WI38 (cell line): ENCODE results near the gene ATP11C.

Experiments
- H3K4me3 ChIP-seq: 2 replicates; pipeline ENCODE4 v1.5.1; 2011; ENCODE audit warnings: low read depth, mild to moderate bottlenecking, control low read depth, low read length
- TF ChIP-seq, protein P1 (sequence below): IDR thresholded peaks from 2 replicates; pipeline ENCODE4 v1.5.1; 2012; ENCODE audit warnings: low read depth, mild to moderate bottlenecking, control low read depth, low read length

Gene ATP11C

DNA sequence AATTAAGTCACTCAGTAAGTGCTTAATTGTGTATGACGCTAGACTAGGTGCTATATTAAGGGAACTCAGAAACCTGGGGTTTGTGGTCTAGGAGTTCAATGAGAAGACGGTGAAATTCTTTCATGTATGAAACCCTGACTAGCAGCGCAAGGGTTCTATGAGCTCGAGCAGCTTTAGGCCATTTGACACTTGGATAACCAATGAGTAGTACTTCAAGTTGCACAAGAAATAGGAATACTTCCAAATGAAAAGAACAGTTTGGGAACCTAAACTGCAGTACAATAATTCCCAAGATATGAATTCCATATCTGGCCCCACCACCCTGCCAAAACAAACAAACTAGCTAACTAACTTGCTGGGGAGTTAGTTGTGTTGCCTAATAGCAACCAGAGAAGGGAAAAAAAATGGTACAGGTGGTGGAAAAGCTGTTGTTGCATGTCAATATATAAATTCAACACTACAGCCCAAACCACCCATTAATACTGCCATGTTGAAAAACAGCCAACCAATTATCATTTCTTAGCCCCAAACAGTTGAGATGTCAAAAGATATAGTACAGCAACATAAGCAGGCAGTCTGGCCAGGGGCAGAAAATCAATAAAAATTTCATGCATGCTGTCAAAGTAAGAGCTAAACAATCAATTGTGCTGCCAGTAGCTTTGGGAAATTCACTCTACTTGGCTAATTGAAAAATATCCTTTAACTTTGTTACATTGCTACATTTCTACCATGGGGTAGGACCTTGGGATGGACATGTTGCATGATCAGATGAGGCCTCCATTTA lies 170.3 kb downstream of the ATP11C start:
- TF ChIP-seq, protein P1, sequence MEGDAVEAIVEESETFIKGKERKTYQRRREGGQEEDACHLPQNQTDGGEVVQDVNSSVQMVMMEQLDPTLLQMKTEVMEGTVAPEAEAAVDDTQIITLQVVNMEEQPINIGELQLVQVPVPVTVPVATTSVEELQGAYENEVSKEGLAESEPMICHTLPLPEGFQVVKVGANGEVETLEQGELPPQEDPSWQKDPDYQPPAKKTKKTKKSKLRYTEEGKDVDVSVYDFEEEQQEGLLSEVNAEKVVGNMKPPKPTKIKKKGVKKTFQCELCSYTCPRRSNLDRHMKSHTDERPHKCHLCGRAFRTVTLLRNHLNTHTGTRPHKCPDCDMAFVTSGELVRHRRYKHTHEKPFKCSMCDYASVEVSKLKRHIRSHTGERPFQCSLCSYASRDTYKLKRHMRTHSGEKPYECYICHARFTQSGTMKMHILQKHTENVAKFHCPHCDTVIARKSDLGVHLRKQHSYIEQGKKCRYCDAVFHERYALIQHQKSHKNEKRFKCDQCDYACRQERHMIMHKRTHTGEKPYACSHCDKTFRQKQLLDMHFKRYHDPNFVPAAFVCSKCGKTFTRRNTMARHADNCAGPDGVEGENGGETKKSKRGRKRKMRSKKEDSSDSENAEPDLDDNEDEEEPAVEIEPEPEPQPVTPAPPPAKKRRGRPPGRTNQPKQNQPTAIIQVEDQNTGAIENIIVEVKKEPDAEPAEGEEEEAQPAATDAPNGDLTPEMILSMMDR, result no peak
- H3K4me3 ChIP-seq, result no peak overlapping the region

DNA sequence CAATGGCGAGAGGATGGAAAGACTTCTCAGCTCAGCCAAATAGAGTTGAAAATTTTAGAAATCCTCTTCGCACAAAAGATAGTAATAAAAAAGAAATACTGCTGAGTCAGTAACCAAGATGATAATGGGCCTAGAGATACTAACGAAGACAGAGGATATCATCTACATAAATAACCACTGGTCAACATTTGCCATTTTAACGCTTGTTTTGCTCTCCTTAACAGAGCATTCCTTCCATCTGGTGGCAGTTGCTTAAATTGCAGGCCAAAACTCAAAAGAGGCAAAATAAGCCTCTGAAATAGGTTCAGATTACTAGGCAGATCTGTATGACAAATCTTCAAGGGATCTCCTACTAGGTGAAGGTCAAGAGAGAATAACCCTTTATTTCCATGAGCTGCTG lies 173.2 kb downstream of the ATP11C start:
- TF ChIP-seq, protein P1, result peak; percentile 39
- no peak overlapping the region for H3K4me3 ChIP-seq

DNA sequence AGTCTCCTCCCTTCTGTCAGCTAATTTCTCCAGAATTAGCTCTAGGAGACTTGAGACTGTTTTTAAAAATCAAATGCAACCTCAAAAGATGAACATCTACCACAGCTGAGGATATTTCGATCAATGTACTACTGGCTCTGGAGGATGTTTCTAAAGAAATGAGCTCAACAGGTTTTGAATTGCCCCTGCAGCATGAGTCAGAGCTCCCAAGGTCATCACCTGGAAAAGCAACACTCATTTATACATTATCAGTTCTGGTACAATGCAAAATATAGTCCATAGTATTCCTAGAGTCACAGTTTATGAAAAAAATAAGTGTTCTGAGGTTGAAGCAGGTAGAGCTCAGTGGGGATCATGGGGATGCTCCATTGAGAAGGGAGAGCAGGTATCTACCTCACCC lies 174.0 kb downstream of the ATP11C start:
- TF ChIP-seq, protein P1, result no peak
- H3K4me3 ChIP-seq, result no peak overlapping the region

DNA sequence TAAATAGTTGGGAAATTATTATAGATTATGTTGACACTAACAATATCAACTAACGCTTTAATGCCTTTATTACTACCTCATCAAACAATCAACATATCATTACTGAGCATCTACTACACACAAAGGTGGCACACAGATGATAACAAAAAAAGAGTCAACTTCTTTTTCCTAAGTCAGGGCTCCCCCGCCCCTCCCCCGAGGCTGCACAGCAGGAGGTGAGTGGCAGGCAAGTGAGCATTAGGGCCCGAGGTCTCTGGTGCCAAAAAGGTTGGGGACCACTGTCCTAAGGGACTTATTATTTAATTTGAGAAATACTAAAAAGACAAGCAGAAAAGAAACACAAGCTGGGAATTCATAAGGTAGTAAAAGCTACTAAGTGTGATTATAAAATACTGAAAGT lies 174.6 kb downstream of the ATP11C start:
- H3K4me3 ChIP-seq, result no peak overlapping the region
- TF ChIP-seq, protein P1, result no peak

DNA sequence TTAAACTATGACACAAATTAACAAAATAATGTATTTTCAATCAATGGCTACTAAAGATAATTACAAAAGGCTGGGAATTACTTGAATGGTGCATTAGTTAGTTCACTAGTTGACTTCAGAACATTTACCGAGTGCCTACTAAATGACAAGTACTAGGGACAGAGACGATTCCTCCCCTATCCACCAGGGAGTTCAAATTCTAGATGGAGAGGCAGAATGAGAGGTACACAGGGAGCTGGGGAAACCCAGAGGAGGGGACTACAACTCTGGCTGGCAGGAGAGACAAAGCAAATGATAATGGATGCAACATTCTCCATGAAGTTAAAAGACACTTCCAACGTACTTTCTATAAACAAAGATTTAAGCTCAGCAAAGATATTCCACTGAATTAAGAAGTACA lies 181.8 kb downstream of the ATP11C start:
- TF ChIP-seq, protein P1, result no peak

DNA sequence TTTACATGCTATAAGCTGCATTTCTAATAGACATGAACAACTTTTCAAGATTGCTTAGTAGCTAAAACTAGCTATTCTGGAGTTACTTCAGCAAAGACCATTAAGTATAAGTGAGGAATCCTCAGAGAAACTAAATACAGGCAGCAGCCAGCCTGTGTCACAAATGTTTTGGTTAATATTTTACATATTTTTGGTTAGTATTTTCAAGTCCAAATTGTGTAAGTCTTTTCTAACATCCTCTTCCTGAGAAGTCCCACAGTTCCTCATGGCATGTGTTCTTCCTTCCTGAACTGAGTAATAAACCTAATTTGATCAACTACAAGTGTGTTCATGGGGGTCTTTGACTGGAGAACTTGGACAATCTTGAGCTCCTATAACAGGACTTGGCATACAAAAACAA lies 182.5 kb downstream of the ATP11C start:
- TF ChIP-seq, protein P1, result no peak
- H3K4me3 ChIP-seq, result no peak overlapping the region

More for the DNA sequence above, 181.8 kb downstream of the ATP11C start:
- H3K4me3 ChIP-seq, result no peak overlapping the region

DNA sequence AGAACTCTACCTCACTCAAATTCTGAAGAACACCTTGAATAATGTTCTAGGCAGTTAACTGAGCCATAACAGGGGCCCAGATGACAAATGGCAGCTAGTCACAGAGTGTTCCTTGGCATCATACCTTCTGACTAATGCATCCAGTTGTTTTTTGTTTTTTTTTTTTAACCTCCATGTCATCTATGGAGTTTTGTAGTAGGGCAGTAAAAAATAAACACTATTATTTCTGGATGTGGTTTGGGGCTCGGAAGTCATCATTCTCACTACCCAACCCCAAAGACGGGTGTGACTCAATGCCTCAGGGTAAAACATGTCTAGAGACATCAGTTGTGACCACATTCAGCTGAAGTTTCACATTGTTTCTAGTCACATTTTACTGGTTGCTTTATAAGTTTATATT lies 193.7 kb downstream of the ATP11C start:
- TF ChIP-seq, protein P1, result no peak
- no peak overlapping the region for H3K4me3 ChIP-seq
